Loucy (cell line): ENCODE results near the gene MLEC.

Experiments used
- H2AFZ ChIP-seq: fragments of 200-600 bp; sonication (generic); 2 replicates; pipeline ENCODE4 v1.6.0; 2016; ENCODE audit warnings: antibody characterized with exemption, mild to moderate bottlenecking, low read length, moderate library complexity
- H3F3A ChIP-seq: fragments of 200-600 bp; 2 replicates; pipeline ENCODE4 v1.6.0; 2016; ENCODE audit warnings: antibody characterized with exemption, low read depth, mild to moderate bottlenecking
- H3K27me3 ChIP-seq: fragments of 200-600 bp; sonication (generic); 2 replicates; pipeline ENCODE4 v1.6.1; 2014; ENCODE audit warnings: low read length, mild to moderate bottlenecking; ENCODE audit not compliant: insufficient read depth, poor library complexity, severe bottlenecking
- H3K36me3 ChIP-seq: fragments of 200-600 bp; sonication (generic); 2 replicates; pipeline ENCODE4 v1.6.1; 2016; ENCODE audit warnings: low read length; ENCODE audit not compliant: insufficient read depth
- H3K4me1 ChIP-seq: fragments of 200-600 bp; sonication (generic); 2 replicates; pipeline ENCODE4 v1.5.1; 2014; ENCODE audit warnings: low read length, mild to moderate bottlenecking; ENCODE audit not compliant: insufficient read depth, poor library complexity, severe bottlenecking
- H3K4me2 ChIP-seq: fragments of 200-600 bp; sonication (generic); 2 replicates; pipeline ENCODE4 v1.6.0; 2014; ENCODE audit warnings: antibody characterized with exemption, low read length, low read depth, mild to moderate bottlenecking; ENCODE audit not compliant: poor library complexity, severe bottlenecking
- H3K4me3 ChIP-seq: fragments of 200-600 bp; sonication (generic); 2 replicates; pipeline ENCODE4 v1.5.1; 2014; ENCODE audit warnings: low read length, mild to moderate bottlenecking, mixed read lengths; ENCODE audit not compliant: poor library complexity, severe bottlenecking
- H3K79me2 ChIP-seq: fragments of 200-600 bp; sonication (generic); 2 replicates; pipeline ENCODE4 v1.6.1; 2014; ENCODE audit warnings: low read length; ENCODE audit not compliant: insufficient read depth
- H3K9ac ChIP-seq: fragments of 200-600 bp; sonication (generic); 2 replicates; pipeline ENCODE4 v1.6.0; 2014; ENCODE audit warnings: mild to moderate bottlenecking, low read depth, low read length, moderate library complexity; ENCODE audit not compliant: poor library complexity, severe bottlenecking
- H3K9me2 ChIP-seq: fragments of 200-600 bp; sonication (generic); replicated peaks from 2 replicates; pipeline ENCODE4 v1.6.1; 2016; ENCODE audit warnings: low read depth, low read length, mixed read lengths
- H3K9me3 ChIP-seq: fragments of 200-600 bp; sonication (generic); 2 replicates; pipeline ENCODE4 v1.6.1; 2014; ENCODE audit warnings: mild to moderate bottlenecking, antibody characterized with exemption, low read length, low read depth; ENCODE audit not compliant: insufficient read depth
- H4K20me1 ChIP-seq: fragments of 200-600 bp; sonication (generic); 2 replicates; pipeline ENCODE4 v1.6.0; 2014; ENCODE audit warnings: antibody characterized with exemption, low read length, mild to moderate bottlenecking; ENCODE audit not compliant: insufficient read depth, poor library complexity, severe bottlenecking
- CTCF ChIP-seq: fragments of 200-600 bp; sonication (generic); conservative IDR thresholded peaks from 2 replicates; pipeline ENCODE4 v1.5.1; 2014; ENCODE audit warnings: mild to moderate bottlenecking, antibody characterized with exemption, low read length
- EZH2phosphoT487 ChIP-seq: fragments of 200-600 bp; IDR thresholded peaks from 2 replicates; pipeline ENCODE4 v1.6.1; 2018; ENCODE audit warnings: antibody characterized with exemption, mild to moderate bottlenecking, moderate library complexity, borderline replicate concordance

Gene MLEC

DNA sequence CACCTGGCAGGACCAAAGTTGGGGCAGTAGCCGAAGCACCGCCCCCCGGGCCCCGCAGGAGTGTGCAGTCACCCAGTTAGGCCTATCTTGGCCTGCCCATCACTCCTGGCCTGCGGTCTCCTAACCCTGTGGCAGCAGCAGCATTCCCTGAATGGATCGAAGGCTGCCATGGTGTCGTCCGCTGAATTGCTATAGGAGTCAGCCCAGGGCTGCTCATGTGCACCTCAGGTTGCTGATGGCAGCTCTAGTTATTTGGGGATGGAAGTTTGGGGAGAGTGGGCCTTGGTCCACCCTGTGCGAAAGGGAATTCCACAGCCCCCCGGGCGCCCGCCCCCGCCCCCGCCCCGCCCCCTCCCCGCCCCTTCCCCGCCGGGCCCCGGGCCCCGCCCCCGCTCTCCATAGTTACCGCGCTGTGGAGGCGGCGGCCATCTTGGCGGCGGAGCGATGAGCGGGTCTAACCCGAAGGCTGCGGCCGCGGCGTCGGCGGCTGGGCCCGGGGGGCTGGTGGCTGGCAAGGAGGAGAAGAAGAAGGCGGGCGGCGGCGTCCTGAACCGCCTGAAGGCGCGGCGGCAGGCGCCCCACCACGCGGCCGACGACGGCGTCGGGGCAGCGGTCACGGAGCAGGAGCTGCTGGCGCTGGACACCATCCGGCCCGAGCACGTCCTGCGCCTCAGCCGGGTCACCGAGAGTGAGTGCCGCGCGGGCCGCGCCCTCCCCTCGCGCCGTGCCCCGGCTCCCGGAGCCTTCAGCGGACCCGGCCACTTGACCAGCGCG, 23.3 kb downstream of the MLEC start, which contains the start of gene UNC119B:
Gene UNC119B (plus strand): TSS at position 428 of the 774 bp plus-strand sequence. CDS start 17 bp downstream, at position 445.
- no peaks in the 10 kb centered on the region for H3K9me3 ChIP-seq
- H2AFZ ChIP-seq, result peak within 1 kb of the TSS; percentile 90
- no peaks in the 10 kb centered on the region for H3K27me3 ChIP-seq
- H3K79me2 ChIP-seq, result peaks cover 29% of the 10 kb centered on the region
- TF ChIP-seq CTCF (no peak), EZH2phosphoT487 (no peak)
- H3K4me1 ChIP-seq, result peaks cover 33% of the 10 kb centered on the region
- H4K20me1 ChIP-seq, result no peaks in the 10 kb centered on the region
- H3K4me3 ChIP-seq, result peak within 1 kb of the TSS; percentile 90
- peak within 1 kb of the TSS; percentile 90 for H3K4me2 ChIP-seq
- H3K9me2 ChIP-seq, result no peaks in the 10 kb centered on the region
- H3F3A ChIP-seq, result peaks cover 17% of the 10 kb centered on the region; the same call in 1 of the 2 replicates
- H3K9ac ChIP-seq, result peak within 1 kb of the TSS; percentile 76
- H3K36me3 ChIP-seq, result no peaks in the 10 kb centered on the region; the same call in 1 of the 2 replicates

DNA sequence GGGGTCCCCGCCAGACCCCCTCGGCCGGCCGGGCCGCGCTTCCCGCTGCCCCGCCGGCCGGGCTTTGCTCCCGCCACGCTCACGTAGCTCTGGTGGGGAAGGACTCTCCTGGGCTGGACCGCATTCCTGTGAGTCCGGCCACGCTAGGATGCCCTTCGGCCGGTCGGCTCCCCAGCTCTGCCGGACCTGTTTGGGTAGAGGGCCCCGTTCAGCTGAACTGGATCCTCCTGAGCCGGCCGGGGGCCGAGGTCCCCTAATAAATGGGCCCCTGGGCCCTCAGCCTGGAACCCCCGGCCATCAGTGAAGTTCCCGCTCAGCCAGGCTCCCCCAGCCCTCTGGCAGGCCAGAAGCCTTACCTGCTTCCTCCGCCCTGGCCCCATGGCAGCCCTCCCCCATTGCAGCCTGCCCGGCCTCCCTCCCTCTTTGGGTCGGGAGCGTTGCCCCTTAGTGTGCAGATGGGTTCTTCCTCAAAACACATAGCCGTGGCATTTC, 23.9 kb downstream of the MLEC start:
- Histone ChIP-seq H3K4me3 (peak overlapping the region; percentile 90), H3K9me3 (no peaks in the 10 kb centered on the region), H3K4me1 (peaks cover 33% of the 10 kb centered on the region), H2AFZ (peak overlapping the region; percentile 90; the same call in 1 of the 2 replicates), H3K9me2 (no peaks in the 10 kb centered on the region), H3K79me2 (peaks cover 29% of the 10 kb centered on the region), H3K27me3 (no peaks in the 10 kb centered on the region), H3F3A (peaks cover 17% of the 10 kb centered on the region; the same call in 1 of the 2 replicates), H3K4me2 (peak overlapping the region; percentile 90), H4K20me1 (no peaks in the 10 kb centered on the region), H3K36me3 (no peaks in the 10 kb centered on the region; the same call in 1 of the 2 replicates), H3K9ac (peak overlapping the region; percentile 76)
- TF ChIP-seq CTCF (no peak), EZH2phosphoT487 (no peak)

GRCh38 chr12:120711411-120711810, 24.5 kb downstream of the MLEC start:
- TF ChIP-seq CTCF (no peak), EZH2phosphoT487 (no peak)
- H3K9me2 ChIP-seq, result no peaks in the 10 kb centered on the region
- no peaks in the 10 kb centered on the region for H4K20me1 ChIP-seq
- peaks cover 3% of the 10 kb centered on the region; the same call in 1 of the 2 replicates for H3K36me3 ChIP-seq
- peaks cover 29% of the 10 kb centered on the region for H3K79me2 ChIP-seq
- H3K9me3 ChIP-seq, result no peaks in the 10 kb centered on the region
- peaks cover 17% of the 10 kb centered on the region; the same call in 1 of the 2 replicates for H3F3A ChIP-seq
- H3K4me1 ChIP-seq, result peaks cover 33% of the 10 kb centered on the region
- H3K9ac ChIP-seq, result peak overlapping the region; percentile 76
- no peaks in the 10 kb centered on the region for H3K27me3 ChIP-seq
- 0 out of 2 replicates have a peak overlapping the region, but pooled peaks have one; percentile 90 for H2AFZ ChIP-seq
- H3K4me3 ChIP-seq, result peak overlapping the region; percentile 90
- peak overlapping the region; percentile 90 for H3K4me2 ChIP-seq
